B cell (primary cell): ENCODE results near the gene U2AF2. TPM values are rescaled to one million over a fixed set of nuclear protein-coding genes. Genes with fewer than 3 reads are reported as not detected.

Experiments
- ATAC-seq: fragments of 200-7000 bp; cut with Tn5 transposase; one replicate; pipeline ENCODE4 v1.10.0; 2021; ENCODE audit warnings: low read depth, mild to moderate bottlenecking, moderate number of reproducible peaks, moderate library complexity
- CTCF ChIA-PET: fragments of 350-600 bp; sonication (Branson Sonifier 250); formaldehyde crosslinking; loops from one replicate; lab custom pipeline; 2021; ENCODE audit warnings: antibody characterized with exemption, inconsistent platforms; lab: Charles Lee
- POLR2A ChIA-PET: fragments of 350-600 bp; sonication (Branson Sonifier 250); formaldehyde crosslinking; loops from one replicate; lab custom pipeline; 2021; ENCODE audit warnings: antibody characterized with exemption; lab: Charles Lee
- DNase-seq: peaks from one replicate; pipeline ENCODE4 v3.0.0; 2013
- H2AFZ ChIP-seq: 2 replicates; pipeline ENCODE4 v1.6.1; 2012; ENCODE audit warnings: mild to moderate bottlenecking, low read depth, low read length; ENCODE audit not compliant: insufficient read depth, poor library complexity, severe bottlenecking
- H3K27ac ChIP-seq, 2 donors: 1 replicate in 1 of 2; 2 replicates in 1 of 2; pipeline ENCODE4 v1.5.1; 2012 to 2013; ENCODE audit warnings: low read length in 2 of 2, mild to moderate bottlenecking in 2 of 2, moderate library complexity in 1 of 2
- H3K27me3 ChIP-seq, 4 experiments: fragments of 200-600 bp in 1 of 4; sonication (generic) in 1 of 4; replicated peaks in 1 of 4; 1 replicate in 2 of 4; 2 replicates in 2 of 4; pipeline versions ENCODE4 v1.6.1 to v1.7.0; 2013 to 2016; ENCODE audit warnings: low read length in 3 of 4, mild to moderate bottlenecking in 2 of 4, mixed read lengths in 1 of 4, moderate library complexity in 1 of 4; ENCODE audit not compliant: insufficient read depth in 4 of 4, control insufficient read depth in 3 of 4; ENCODE audit errors: control extremely low read depth in 1 of 4
- H3K36me3 ChIP-seq, 2 experiments: replicated peaks in 1 of 2; 1 replicate in 1 of 2; 2 replicates in 1 of 2; pipeline versions ENCODE4 v1.6.1 to v1.7.1; 2013; ENCODE audit warnings: low read length in 1 of 2; ENCODE audit not compliant: insufficient read depth in 2 of 2, control insufficient read depth in 1 of 2; ENCODE audit errors: control extremely low read depth in 1 of 2, extremely low read depth in 1 of 2
- H3K4me1 ChIP-seq, 2 donors: fragments of 200-600 bp in 1 of 2; sonication (generic) in 1 of 2; 1 replicate in 1 of 2; 2 replicates in 1 of 2; pipeline versions ENCODE4 v1.5.1 to v1.6.1; 2013 to 2017; ENCODE audit warnings: low read length in 2 of 2; ENCODE audit not compliant: control insufficient read depth in 2 of 2, insufficient read depth in 2 of 2
- H3K4me2 ChIP-seq: replicated peaks from 2 replicates; pipeline ENCODE3; 2012; ENCODE audit warnings: mild to moderate bottlenecking, low read depth, low read length; ENCODE audit not compliant: poor library complexity, severe bottlenecking
- H3K4me3 ChIP-seq, 5 experiments: fragments of 200-600 bp in 1 of 5; sonication (generic) in 1 of 5; 1 replicate in 3 of 5; 2 replicates in 2 of 5; pipeline versions ENCODE4 v1.5.1 to v1.7.0; 2011 to 2016; ENCODE audit warnings: low read length in 4 of 5, mild to moderate bottlenecking in 4 of 5, low read depth in 2 of 5, control low read depth in 1 of 5, moderate library complexity in 1 of 5; ENCODE audit not compliant: insufficient read depth in 1 of 5; ENCODE audit errors: control extremely low read depth in 1 of 5, extremely low read depth in 1 of 5
- H3K79me2 ChIP-seq: fragments of 200-600 bp; sonication (generic); one replicate; pipeline ENCODE4 v1.6.0; 2016; ENCODE audit warnings: low read length; ENCODE audit not compliant: control insufficient read depth, insufficient read depth
- H3K9ac ChIP-seq: fragments of 200-600 bp; sonication (generic); 2 replicates; pipeline ENCODE4 v1.6.1; 2017; ENCODE audit warnings: mild to moderate bottlenecking, low read length, moderate library complexity
- H3K9me3 ChIP-seq, 3 donors: one replicate each; pipeline versions ENCODE4 v1.6.1 to v1.7.1; 2013; ENCODE audit warnings: low read length in 2 of 3; ENCODE audit not compliant: control insufficient read depth in 2 of 3, insufficient read depth in 1 of 3; ENCODE audit errors: control extremely low read depth in 1 of 3
- H4K20me1 ChIP-seq: 2 replicates; pipeline ENCODE4 v1.6.0; 2012; ENCODE audit warnings: mild to moderate bottlenecking, low read length; ENCODE audit not compliant: insufficient read depth, control insufficient read depth, poor library complexity, severe bottlenecking
- H3K27ac Mint-ChIP-seq: one replicate; pipeline ENCODE4 v1.8.0; 2021; ENCODE audit warnings: mixed read lengths
- H3K27me3 Mint-ChIP-seq: one replicate; pipeline ENCODE4 v1.8.0; 2021; ENCODE audit warnings: mixed read lengths
- H3K4me1 Mint-ChIP-seq: one replicate; pipeline ENCODE4 v1.8.0; 2021; ENCODE audit warnings: mixed read lengths
- H3K4me3 Mint-ChIP-seq: one replicate; pipeline ENCODE4 v1.8.0; 2021; ENCODE audit warnings: mixed read lengths
- H3K9me3 Mint-ChIP-seq: one replicate; pipeline ENCODE4 v1.8.0; 2022; ENCODE audit warnings: mixed read lengths; ENCODE audit not compliant: insufficient read depth
- EZH2 ChIP-seq: IDR thresholded peaks from 2 replicates; pipeline ENCODE4 v1.6.1; 2012; ENCODE audit warnings: borderline replicate concordance, low read depth, mild to moderate bottlenecking, moderate library complexity, low read length; ENCODE audit not compliant: insufficient read depth, poor library complexity, severe bottlenecking
- WGBS: methylation state at CpG from one replicate; pipeline ENCODE4 v1.1.5; 2013; ENCODE audit warnings: missing lambda C conversion rate; ENCODE audit not compliant: insufficient coverage; 5-methylcytosine and 5-hydroxymethylcytosine counted together
- intact Hi-C: fragments of 100-400 bp; cut with micrococcal nuclease; formaldehyde crosslinking; loops from one replicate; pipeline ENCODE4 v1.10.0; 2022
- polyA plus RNA-seq: library from polyadenylated mRNA; depleted of rRNA; stranded (reverse); fragments of >200 nt; gene quantifications from 2 replicates; pipeline ENCODE4 v1.2.3, GENCODE V29; 2012
- total RNA-seq, 2 donors: library from RNA; stranded (reverse); fragments of 120-200 nt in 1 of 2; gene quantifications; 1 replicate in 1 of 2; 2 replicates in 1 of 2; pipeline versions ENCODE4 v1.2.3 to v1.2.4, GENCODE V29; 2013 to 2022
- TF ChIP-seq, protein P1 (sequence below): fragments of 200-600 bp; IDR thresholded peaks from one replicate; pipeline ENCODE4 v1.8.0; 2022; ENCODE audit warnings: antibody characterized with exemption, mild to moderate bottlenecking

U2AF2 gene
- total and polyA plus RNA-seq, 2 donors (not counting 1 experiment from before 2014, with no cell fraction given) = 275 to 300 TPM

- WGBS = 2% methylated on average over 25 of the region's 25 CpGs
- Mint-ChIP-seq H3K9me3 (no peaks in the 10 kb centered on the region), H3K27ac (peak overlapping the region; percentile 94), H3K4me1 (peaks cover 66% of the 10 kb centered on the region), H3K27me3 (no peaks in the 10 kb centered on the region), H3K4me3 (peak overlapping the region; percentile 88)
- Histone ChIP-seq H3K4me1 (peaks cover 27 to 67% of the 10 kb centered on the region in 2 donors), H3K9me3 (peaks cover 0 to 11% (median 0%) of the 10 kb centered on the region in 3 donors), H3K27ac (peak overlapping the region; percentile 53 to 79), H3K79me2 (peaks cover 35% of the 10 kb centered on the region), H3K4me3 (peak overlapping the region; percentile 54 to 85 (median 78)), H3K9ac (peak overlapping the region; percentile 77), H2AFZ (peak overlapping the region; percentile 53), H3K4me2 (peak overlapping the region; percentile 96), H3K27me3 (no peaks in the 10 kb centered on the region), H3K36me3 (peaks cover under 1 to 13% of the 10 kb centered on the region in 2 experiments), H4K20me1 (peaks cover 21% of the 10 kb centered on the region)
- intact Hi-C loops = loop anchor here (5.0 kb wide), 3 partner anchors 34 to 234 kb away; partner anchors contain the start of genes EPN1, UBE2S and ZNF865
- DNase-seq (peak; percentile 71), ATAC-seq (peak; percentile 6)
- ChIA-PET POLR2A (interaction anchor here (0.6 to 1.9 kb wide), 7 partner anchors 13 to 383 kb away, joined by 3 to 17 read pairs (median 5); partner anchors contain the start of genes FIZ1, PPP6R1, U2AF2 and ZNF524), CTCF (interaction anchor here (1.2 to 1.9 kb wide), 3 partner anchors 9 to 35 kb away, joined by 3 to 22 read pairs (median 4); no protein-coding TSS in a partner anchor)
- TF ChIP-seq, protein P1, sequence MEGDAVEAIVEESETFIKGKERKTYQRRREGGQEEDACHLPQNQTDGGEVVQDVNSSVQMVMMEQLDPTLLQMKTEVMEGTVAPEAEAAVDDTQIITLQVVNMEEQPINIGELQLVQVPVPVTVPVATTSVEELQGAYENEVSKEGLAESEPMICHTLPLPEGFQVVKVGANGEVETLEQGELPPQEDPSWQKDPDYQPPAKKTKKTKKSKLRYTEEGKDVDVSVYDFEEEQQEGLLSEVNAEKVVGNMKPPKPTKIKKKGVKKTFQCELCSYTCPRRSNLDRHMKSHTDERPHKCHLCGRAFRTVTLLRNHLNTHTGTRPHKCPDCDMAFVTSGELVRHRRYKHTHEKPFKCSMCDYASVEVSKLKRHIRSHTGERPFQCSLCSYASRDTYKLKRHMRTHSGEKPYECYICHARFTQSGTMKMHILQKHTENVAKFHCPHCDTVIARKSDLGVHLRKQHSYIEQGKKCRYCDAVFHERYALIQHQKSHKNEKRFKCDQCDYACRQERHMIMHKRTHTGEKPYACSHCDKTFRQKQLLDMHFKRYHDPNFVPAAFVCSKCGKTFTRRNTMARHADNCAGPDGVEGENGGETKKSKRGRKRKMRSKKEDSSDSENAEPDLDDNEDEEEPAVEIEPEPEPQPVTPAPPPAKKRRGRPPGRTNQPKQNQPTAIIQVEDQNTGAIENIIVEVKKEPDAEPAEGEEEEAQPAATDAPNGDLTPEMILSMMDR = no peak
- no peak for TF ChIP-seq EZH2
Observed at GRCh38 chr19:55641426-55642152, 13.2 kb upstream of the U2AF2 start.
